NCI-H128 (cell line): ENCODE results near the gene STYXL1.
"Not testable (repeated sequence)": the region's sequence is repeated elsewhere in the genome, so short reads cannot be mapped to it uniquely, and the experiment has no call there.

Experiments used
- DNase-seq: peaks from one replicate; lab custom pipeline; 2025; ENCODE audit not compliant: unreplicated experiment; lab: John Stamatoyannopoulos, UW

Gene STYXL1

GRCh38 chr7:76047811-76048667 lies at the start of gene STYXL1, which contains the start of gene MDH2:
Gene STYXL1 (minus strand): TSS chr7:76048000. CDS start chr7:76030523, 17,477 bp downstream.
Gene MDH2 (plus strand): TSS chr7:76048106. CDS start chr7:76048161, 55 bp downstream.
- DNase-seq = peak; percentile 69

- DNase-seq = no peak
Observed at GRCh38 chr7:76095908-76096307, 48.1 kb upstream of the STYXL1 start.

GRCh38 chr7:76094326-76094725 lies 46.5 kb upstream of the STYXL1 start:
- not testable (repeated sequence) for DNase-seq

- not testable (repeated sequence) for DNase-seq
Observed at GRCh38 chr7:76093531-76093930, 45.7 kb upstream of the STYXL1 start.

DNA sequence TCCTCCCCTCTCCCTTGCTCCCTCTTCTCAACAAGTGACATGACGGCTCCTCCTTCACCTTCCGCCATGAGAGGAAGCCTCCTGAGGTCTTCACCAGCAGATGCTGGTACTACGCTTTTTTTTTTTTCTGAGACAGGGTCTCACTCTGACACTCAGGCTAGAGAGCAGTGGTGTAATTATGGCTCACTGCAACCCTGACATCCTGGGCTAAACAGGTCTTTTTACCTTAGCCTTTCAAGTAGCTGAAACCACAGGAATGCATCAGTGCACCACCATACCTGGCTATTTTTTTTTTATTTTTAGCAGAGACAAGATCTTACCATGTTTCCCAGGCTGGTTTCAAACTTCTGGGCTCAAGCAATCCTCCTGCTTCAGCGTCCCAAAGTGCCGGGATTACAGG lies 43.7 kb upstream of the STYXL1 start:
- no peak for DNase-seq

GRCh38 chr7:76089865-76090475 lies 42.2 kb upstream of the STYXL1 start:
- DNase-seq = no peak

DNA sequence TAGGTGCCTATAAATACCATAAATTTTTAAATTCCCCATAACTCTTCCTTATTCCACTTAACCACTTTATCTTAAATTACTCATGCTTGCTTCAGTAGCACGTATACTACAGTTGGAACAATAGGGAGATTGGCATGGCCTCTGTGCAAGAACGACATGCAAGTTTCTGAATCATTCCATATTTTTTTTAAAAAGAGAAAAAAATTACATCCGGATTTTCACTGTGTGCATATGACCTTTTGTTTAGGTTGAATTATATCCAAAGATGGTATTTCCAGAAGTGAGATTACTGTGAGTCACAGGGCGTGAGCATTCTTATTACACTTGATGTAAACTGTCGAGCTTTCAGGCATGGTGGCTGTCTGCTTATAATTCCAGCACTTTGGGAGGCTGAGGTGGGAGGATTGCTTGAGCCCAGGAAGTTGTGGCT lies 39.6 kb upstream of the STYXL1 start:
- not testable (repeated sequence) for DNase-seq

- DNase-seq = no peak
Observed at GRCh38 chr7:76086070-76086469, 38.3 kb upstream of the STYXL1 start.

DNA sequence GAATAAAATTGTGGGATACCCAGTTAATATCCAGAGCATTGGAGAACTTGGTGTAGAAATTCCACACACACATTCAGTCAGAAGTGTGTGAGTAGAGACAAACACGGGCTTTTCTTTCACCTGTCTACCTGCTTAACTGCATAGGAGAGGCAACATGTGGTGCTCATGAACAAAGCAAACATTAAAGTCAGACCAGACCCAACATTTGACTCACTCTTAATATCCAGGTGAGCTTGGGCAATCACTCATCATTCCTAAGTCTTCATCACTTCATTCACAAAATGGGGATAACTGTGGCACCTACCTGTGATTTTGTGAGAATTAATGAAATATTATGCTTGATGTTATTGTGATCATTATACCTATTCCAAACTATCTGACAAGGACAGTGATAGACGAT lies 36.3 kb upstream of the STYXL1 start:
- not testable (repeated sequence) for DNase-seq

DNA sequence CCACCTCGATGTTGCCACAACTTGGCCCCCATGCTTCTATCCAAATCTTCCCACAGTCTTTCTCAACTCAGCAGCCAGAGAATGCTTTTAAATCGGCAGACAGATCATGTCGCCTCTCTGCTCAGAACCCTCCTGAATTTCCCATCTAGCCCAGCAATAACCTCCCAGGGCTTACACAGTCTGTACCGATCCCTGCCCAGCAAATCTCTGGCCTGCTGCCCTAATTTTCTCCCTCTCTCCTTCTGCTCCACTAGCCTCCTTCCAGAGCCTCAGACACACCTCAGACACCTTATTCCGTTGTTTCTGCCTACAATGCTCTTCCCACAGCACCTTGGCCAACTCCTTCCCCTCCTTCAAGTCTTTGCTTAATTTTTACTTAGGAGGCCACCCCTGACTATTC lies 32.4 kb upstream of the STYXL1 start:
- DNase-seq = no peak

GRCh38 chr7:76077435-76077834 lies 29.6 kb upstream of the STYXL1 start:
- no peak for DNase-seq

DNA sequence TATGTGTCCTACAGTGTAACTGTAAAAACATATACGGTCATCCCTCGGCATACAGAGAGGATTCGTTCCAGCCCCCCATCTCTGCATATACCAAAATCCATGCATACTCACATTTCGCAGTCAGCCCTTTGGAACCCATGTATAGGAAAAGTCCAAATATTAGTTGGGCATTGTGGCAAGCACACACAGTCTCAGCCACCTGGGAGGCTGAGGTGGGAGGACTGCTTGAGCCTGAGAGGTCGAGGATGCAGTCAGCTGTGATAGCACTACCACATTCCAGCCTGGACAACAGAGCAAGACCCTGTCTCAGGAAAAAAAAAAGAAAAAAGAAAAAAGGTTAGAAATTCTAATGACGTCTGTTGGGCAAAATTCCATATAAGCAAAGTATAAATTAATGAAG lies 29.2 kb upstream of the STYXL1 start:
- no peak for DNase-seq

- DNase-seq = no peak
Observed at GRCh38 chr7:76074972-76075370, 27.2 kb upstream of the STYXL1 start.

GRCh38 chr7:76074306-76074971 lies 26.6 kb upstream of the STYXL1 start:
- DNase-seq = no peak

DNA sequence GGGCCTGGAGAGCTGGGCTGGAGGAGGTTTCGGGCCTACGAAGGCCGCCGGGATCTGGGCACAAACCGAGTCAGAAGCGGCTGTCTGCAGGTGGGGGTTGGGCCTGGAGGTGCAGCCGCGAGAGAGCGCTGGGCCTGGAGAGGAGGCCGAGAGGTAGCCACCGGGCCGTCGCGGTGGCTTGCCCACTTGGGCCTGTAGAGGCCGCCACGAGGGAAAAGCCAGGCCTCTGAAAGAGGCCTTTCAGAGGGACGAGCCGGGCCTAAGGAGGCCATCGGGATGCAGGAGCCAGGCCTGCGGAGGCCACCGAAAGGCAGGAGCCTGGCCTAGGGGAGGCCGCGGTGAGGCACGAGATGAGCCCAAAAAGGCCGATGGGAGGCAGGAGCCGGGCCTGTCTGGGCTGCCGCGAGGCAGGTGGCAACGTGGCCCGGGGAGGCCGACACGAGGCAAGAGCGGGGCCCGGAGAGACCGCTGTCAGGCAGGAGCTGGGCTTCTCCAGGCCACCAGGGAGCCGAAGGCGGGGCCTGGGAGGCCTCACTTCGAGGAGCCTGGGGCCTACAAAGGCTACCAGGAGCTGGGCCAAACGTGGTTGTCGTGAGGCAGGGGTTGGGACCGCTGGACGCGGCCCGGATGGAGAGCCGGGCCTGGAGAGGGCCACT lies 25.7 kb upstream of the STYXL1 start:
- DNase-seq = no peak

DNA sequence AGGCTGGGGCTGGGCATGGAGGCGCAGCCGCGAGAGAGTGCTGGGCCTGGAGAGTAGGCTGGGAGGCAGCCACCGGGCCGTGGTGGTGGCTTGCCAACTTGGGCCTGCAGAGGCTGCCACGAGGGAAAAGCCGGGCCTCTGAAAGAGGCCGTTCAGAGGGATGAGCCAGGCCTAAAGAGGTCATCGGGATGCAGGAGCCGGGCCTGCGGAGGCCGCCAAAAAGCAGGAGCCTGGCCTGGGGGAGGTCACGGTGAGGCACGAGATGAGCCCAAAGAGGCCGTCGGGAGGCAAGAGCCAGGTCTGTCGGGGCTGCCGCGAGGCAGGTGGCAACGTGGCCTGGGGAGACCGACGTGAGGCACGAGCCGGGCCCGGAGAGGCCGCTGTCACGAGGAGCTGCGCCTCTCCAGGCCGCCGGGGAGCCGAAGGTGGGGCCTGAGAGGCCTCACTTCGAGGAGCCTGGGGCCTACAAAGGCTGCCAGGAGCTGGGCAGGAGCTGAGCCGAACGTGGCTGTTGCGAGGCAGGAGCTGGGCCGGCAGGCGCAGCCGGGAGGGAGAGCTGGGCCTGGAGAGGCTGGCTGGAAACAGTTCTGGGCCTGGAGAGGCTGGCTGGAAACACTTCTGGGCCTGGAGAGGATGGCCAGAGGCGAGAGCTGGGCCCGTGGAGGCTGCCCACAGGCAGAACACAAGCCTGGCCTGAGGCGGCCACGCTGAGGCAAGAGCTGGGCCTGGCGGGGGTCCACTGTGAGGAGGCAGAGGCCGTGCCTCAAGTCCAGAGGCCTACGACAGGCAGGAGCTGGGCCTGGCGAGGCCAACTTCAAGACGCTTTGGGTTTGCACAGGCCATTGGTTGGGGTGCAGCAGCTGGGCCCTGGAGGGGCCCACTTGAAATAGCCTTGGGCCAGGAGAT lies 24.7 kb upstream of the STYXL1 start:
- DNase-seq = no peak

GRCh38 chr7:76071316-76072242 lies 23.8 kb upstream of the STYXL1 start:
- DNase-seq = no peak

GRCh38 chr7:76069238-76069638 lies 21.4 kb upstream of the STYXL1 start:
- no peak for DNase-seq
